SU-DHL-6 (cell line): ENCODE results near the gene DDX27.
A peak's percentile ranks its signal among the peaks of the same experiment; 100 is the strongest.

Experiments used
- H2AFZ ChIP-seq: fragments of 200-600 bp; sonication (generic); 2 replicates; pipeline ENCODE4 v1.6.1; 2014; ENCODE audit warnings: low read depth, mild to moderate bottlenecking, moderate library complexity, mixed read lengths, antibody characterized with exemption, low read length; ENCODE audit not compliant: severe bottlenecking
- H3F3A ChIP-seq: fragments of 200-600 bp; shearing (Covaris generic); 2 replicates; pipeline ENCODE4 v1.6.0; 2016; ENCODE audit warnings: antibody characterized with exemption, mild to moderate bottlenecking; ENCODE audit not compliant: insufficient read depth
- H3K27ac ChIP-seq: fragments of 200-600 bp; sonication (generic); 2 replicates; pipeline ENCODE4 v1.5.1; 2016; ENCODE audit warnings: low read depth, mild to moderate bottlenecking, low read length, moderate library complexity, mixed read lengths
- H3K27me3 ChIP-seq: fragments of 200-600 bp; sonication (generic), shearing (Covaris generic); 2 replicates; pipeline ENCODE4 v1.6.0; 2014; ENCODE audit warnings: mild to moderate bottlenecking, low read length
- H3K36me3 ChIP-seq: fragments of 200-600 bp; sonication (generic); 2 replicates; pipeline ENCODE4 v1.6.1; 2014; ENCODE audit warnings: mild to moderate bottlenecking, low read length, mixed read lengths
- H3K4me2 ChIP-seq: fragments of 300-600, 200-600 bp; shearing (Covaris generic), sonication (generic); 2 replicates; pipeline ENCODE4 v1.6.0; 2014; ENCODE audit warnings: low read length, low read depth, mild to moderate bottlenecking; ENCODE audit not compliant: poor library complexity, severe bottlenecking
- H3K4me3 ChIP-seq: fragments of 200-600 bp; sonication (generic); 2 replicates; pipeline ENCODE4 v1.5.1; 2014; ENCODE audit warnings: antibody characterized with exemption, low read length, mild to moderate bottlenecking, mixed read lengths; ENCODE audit not compliant: insufficient read depth, poor library complexity, severe bottlenecking
- H3K79me2 ChIP-seq: fragments of 200-600 bp; sonication (generic); 2 replicates; pipeline ENCODE4 v1.6.1; 2014; ENCODE audit warnings: mild to moderate bottlenecking, low read length, moderate library complexity; ENCODE audit not compliant: insufficient read depth
- H3K9ac ChIP-seq: fragments of 200-600 bp; sonication (generic); 2 replicates; pipeline ENCODE4 v1.7.0; 2014; ENCODE audit warnings: mild to moderate bottlenecking, low read length
- H3K9me2 ChIP-seq: fragments of 200-600 bp; sonication (generic); replicated peaks from 2 replicates; pipeline ENCODE4 v1.6.1; 2014; ENCODE audit warnings: low read length; ENCODE audit not compliant: insufficient read depth
- H3K9me3 ChIP-seq: fragments of 200-600 bp; sonication (generic); 2 replicates; pipeline ENCODE4 v1.6.1; 2014; ENCODE audit warnings: low read length, mixed read lengths; ENCODE audit not compliant: insufficient read depth
- H4K20me1 ChIP-seq: fragments of 200-600 bp; sonication (generic); 2 replicates; pipeline ENCODE4 v1.6.1; 2014; ENCODE audit warnings: low read depth, mild to moderate bottlenecking, antibody characterized with exemption, low read length, moderate library complexity, mixed read lengths
- EZH2phosphoT487 ChIP-seq: fragments of 200-600 bp; sonication (generic), shearing (Covaris generic); conservative IDR thresholded peaks from 2 replicates; pipeline ENCODE4 v1.6.1; 2018; ENCODE audit warnings: mild to moderate bottlenecking, antibody characterized with exemption, low read length, moderate library complexity, mixed read lengths
- TF ChIP-seq, protein P1 (sequence below): fragments of 200-600 bp; sonication (generic); IDR thresholded peaks from one replicate; pipeline ENCODE4 v1.5.1; 2017; ENCODE audit warnings: antibody characterized with exemption, mild to moderate bottlenecking, low read length, moderate library complexity; ENCODE audit not compliant: insufficient read depth, poor library complexity, severe bottlenecking

Gene DDX27

GRCh38 chr20:49219924-49220831 is 962 bp downstream of the DDX27 start:
- peak overlapping the region; percentile 47 for H3K27ac ChIP-seq
- peak overlapping the region; percentile 77 for H3K4me2 ChIP-seq
- TF ChIP-seq, protein P1, sequence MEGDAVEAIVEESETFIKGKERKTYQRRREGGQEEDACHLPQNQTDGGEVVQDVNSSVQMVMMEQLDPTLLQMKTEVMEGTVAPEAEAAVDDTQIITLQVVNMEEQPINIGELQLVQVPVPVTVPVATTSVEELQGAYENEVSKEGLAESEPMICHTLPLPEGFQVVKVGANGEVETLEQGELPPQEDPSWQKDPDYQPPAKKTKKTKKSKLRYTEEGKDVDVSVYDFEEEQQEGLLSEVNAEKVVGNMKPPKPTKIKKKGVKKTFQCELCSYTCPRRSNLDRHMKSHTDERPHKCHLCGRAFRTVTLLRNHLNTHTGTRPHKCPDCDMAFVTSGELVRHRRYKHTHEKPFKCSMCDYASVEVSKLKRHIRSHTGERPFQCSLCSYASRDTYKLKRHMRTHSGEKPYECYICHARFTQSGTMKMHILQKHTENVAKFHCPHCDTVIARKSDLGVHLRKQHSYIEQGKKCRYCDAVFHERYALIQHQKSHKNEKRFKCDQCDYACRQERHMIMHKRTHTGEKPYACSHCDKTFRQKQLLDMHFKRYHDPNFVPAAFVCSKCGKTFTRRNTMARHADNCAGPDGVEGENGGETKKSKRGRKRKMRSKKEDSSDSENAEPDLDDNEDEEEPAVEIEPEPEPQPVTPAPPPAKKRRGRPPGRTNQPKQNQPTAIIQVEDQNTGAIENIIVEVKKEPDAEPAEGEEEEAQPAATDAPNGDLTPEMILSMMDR = no peak
- no peak for TF ChIP-seq EZH2phosphoT487
- H3F3A ChIP-seq = no peaks in the 10 kb centered on the region
- peak overlapping the region; percentile 61 for H2AFZ ChIP-seq
- H3K9ac ChIP-seq = peak overlapping the region; percentile 81
- peaks cover 6% of the 10 kb centered on the region; the same call in 1 of the 2 replicates for H3K36me3 ChIP-seq
- H3K4me3 ChIP-seq = peak overlapping the region; percentile 76
- no peaks in the 10 kb centered on the region for H3K9me2 ChIP-seq
- no peaks in the 10 kb centered on the region for H3K9me3 ChIP-seq
- H3K27me3 ChIP-seq = no peaks in the 10 kb centered on the region
- H4K20me1 ChIP-seq = no peaks in the 10 kb centered on the region
- peaks cover 22% of the 10 kb centered on the region for H3K79me2 ChIP-seq

- H3K9me3 ChIP-seq = no peaks in the 10 kb centered on the region
- no peak overlapping the region for H3K9ac ChIP-seq
- no peaks in the 10 kb centered on the region for H4K20me1 ChIP-seq
- no peaks in the 10 kb centered on the region for H3K9me2 ChIP-seq
- TF ChIP-seq, protein P1 = no peak
- no peak overlapping the region for H3K27ac ChIP-seq
- no peak overlapping the region for H3K4me2 ChIP-seq
- peaks cover 6% of the 10 kb centered on the region for H3K79me2 ChIP-seq
- no peak overlapping the region for H3K4me3 ChIP-seq
- H3K27me3 ChIP-seq = no peaks in the 10 kb centered on the region
- H3K36me3 ChIP-seq = peaks cover 8% of the 10 kb centered on the region; the same call in 1 of the 2 replicates
- no peaks in the 10 kb centered on the region for H3F3A ChIP-seq
- H2AFZ ChIP-seq = no peak overlapping the region
Observed at GRCh38 chr20:49225896-49226295, 6.7 kb downstream of the DDX27 start.

DNA sequence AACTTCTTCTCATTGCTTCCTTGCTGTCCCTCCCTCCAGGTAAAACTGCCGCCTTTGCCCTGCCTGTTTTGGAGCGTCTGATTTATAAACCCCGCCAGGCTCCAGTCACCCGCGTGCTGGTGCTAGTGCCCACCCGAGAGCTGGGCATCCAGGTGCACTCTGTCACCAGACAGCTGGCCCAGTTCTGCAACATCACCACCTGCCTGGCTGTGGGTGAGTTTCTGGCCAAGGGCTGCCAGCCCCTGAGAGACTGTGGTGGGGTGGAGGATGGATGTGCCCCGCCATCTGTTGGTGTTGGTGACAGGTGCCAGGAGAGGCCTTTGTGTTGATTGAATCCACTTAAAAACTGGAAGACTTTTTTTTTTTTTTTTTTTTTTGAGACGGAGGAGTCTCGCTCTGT is 9.5 kb downstream of the DDX27 start:
- Histone ChIP-seq H3K36me3 (peaks cover 8% of the 10 kb centered on the region; the same call in 1 of the 2 replicates), H3F3A (no peaks in the 10 kb centered on the region), H4K20me1 (no peaks in the 10 kb centered on the region), H2AFZ (no peak overlapping the region), H3K9ac (no peak overlapping the region), H3K4me3 (no peak overlapping the region), H3K9me2 (no peaks in the 10 kb centered on the region), H3K27ac (no peak overlapping the region), H3K9me3 (no peaks in the 10 kb centered on the region), H3K79me2 (no peaks in the 10 kb centered on the region), H3K4me2 (no peak overlapping the region), H3K27me3 (no peaks in the 10 kb centered on the region)
- no peak for TF ChIP-seq EZH2phosphoT487

- Histone ChIP-seq H3K9me3 (no peaks in the 10 kb centered on the region), H4K20me1 (no peaks in the 10 kb centered on the region), H3F3A (no peaks in the 10 kb centered on the region), H3K9ac (no peak overlapping the region), H3K27me3 (no peaks in the 10 kb centered on the region), H3K9me2 (no peaks in the 10 kb centered on the region), H3K36me3 (peaks cover 8% of the 10 kb centered on the region; the same call in 1 of the 2 replicates), H3K4me2 (no peak overlapping the region), H2AFZ (no peak overlapping the region), H3K27ac (no peak overlapping the region), H3K4me3 (no peak overlapping the region), H3K79me2 (no peaks in the 10 kb centered on the region)
- TF ChIP-seq, protein P1 = no peak
- TF ChIP-seq EZH2phosphoT487 = no peak
Observed at GRCh38 chr20:49229381-49229780, 10.2 kb downstream of the DDX27 start.
